Measurements from ENCODE around the gene FHIT.
"Not testable (repeated sequence)": the region's sequence is repeated elsewhere in the genome, so short reads cannot be mapped to it uniquely, and the experiment has no call there.

The FHIT gene

DNA sequence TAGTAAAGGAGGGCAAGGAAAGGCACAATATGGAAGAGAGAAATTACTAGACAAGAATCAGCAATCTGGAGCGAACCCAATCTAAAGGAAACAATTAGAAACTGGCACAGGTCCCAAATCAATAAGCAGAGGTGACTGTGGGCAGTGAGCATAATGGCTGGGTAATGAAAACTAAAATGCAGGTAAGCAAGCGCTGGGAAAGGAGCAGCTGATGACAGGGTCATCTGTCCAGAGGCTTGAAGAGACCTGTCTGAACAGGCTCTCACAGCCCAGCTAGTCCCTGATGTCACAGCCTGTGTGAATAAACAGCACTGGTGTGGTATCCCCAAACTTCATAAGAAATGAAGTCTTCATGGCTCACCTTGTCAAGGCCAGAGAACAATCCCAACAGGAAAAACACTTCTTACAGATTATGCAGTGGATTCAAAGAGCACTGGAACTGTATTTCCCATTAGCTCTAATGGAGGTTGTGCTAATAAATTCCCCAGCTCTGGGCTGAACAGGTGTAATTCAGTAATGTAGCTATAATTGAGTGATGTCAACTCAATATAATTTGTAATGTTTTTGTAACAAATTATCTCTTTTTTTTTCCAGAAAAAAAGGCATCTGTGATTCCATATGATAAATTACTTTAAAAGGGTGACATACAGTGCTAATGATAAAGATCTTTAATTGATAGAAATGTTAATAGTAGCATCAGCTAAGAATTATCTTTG, 197.3 kb downstream of the FHIT start:
- DNase-seq: no peak

DNA sequence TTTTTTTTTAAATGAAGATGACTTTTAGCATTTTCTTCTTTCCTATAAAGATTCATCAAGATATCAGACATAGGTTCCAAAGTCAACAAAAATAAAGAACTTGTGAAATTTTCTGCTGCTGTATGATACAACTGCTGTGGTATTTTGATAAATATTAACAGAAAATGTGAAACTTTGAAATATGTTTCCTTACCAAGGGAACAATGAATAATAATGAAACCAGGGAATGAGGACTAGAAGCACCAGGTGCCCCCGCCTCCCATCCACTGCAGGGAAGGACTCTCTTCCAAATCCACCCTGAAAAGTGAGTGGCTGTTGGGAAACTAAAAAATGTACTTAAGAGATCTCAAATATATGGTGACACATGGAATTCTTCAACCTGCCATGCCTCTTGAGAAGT, 198.4 kb downstream of the FHIT start:
- DNase-seq: no peak

DNA sequence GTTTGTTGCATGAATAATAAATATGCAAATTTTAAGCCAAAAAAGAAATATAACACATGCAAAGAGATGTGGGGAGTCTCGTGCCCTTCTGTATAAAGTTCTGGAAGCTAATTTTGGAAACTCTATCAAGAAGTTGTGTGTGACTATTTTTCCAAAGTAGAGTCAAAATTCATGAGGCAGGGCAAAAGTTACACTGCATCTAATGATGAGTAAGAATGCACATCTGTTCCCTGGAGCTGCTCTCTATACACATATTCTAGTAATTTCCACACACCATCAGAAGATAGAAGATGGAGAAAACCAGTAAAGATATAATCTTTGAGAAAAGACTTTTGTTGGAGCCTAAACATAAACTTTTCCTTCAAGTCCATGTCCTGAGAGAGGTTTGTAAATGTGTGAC, 199.6 kb downstream of the FHIT start:
- no peak for DNase-seq

DNA sequence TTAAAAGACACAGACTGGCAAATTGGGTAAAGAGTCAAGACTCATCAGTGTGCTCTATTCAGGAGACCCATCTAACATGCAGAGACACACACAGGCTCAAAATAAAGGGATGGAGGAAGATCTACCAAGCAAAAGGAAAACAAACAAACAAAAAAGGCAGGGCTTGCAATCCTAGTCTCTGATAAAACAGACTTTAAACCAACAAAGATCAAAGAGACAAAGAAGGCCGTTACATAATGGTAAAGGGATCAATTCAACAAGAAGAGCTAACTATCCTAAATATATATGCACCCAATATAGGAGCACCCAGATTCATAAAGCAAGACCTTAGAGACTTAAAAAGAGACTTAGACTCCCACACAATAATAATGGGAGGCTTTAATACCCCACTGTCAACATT, 206.1 kb downstream of the FHIT start:
- DNase-seq: not testable (repeated sequence)

DNA sequence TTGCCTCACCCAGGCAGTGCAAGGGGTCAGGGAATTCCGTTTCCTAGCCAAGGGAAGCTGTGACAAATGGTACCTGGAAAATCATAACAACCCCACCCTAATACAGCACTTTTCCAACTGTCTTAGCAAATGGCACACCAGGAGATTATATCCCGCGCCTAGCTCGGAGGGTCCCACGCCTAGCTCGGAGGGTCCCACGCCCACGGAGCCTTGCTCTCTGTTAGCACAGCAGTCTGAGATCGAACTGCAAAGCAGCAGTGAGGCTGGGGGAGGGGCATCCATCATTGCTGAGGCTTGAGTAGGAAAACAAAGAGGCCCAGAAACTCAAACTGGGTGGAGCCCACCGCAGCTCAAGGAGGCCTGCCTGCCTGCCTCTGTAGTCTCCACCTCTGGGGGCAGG, 208.1 kb downstream of the FHIT start:
- no peak for DNase-seq

DNA sequence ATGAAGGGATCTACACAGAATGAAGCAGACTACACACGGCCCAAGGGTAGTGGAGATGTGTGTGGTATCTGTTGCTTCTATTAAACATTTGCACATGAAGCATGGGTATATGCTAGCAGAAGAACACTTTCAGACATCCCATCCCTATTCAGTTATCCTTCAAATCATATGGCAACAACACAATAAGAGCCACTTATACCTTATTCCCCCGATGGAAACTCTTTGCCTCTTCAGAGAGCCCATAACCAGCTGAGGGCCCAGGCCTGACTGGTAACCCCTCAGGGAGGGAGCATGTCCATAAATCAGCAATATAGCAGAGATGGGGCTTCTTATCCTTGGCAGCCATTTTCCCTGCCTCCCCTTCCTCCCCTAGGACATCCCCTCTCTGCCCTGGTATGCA, 210.6 kb downstream of the FHIT start:
- no peak for DNase-seq

DNA sequence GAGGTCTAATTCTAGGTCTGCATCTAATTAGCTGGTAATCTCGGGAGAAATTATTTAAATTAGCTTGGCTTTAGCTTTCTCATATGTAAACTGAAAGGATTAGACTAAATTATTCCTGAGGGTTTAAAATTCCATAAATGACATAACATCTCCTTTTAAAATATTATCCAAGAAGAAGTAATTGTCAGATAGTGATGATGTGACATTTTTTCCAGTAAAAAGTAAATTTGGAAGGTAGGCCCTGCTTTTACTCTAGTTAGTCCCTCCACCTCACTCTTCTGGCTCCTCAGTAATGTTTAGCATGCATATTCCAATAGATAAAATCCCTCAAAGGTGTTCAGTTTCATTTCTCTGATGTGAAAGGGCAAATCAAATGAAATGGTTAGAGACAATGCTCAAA, 215.7 kb downstream of the FHIT start:
- no peak for DNase-seq

DNA sequence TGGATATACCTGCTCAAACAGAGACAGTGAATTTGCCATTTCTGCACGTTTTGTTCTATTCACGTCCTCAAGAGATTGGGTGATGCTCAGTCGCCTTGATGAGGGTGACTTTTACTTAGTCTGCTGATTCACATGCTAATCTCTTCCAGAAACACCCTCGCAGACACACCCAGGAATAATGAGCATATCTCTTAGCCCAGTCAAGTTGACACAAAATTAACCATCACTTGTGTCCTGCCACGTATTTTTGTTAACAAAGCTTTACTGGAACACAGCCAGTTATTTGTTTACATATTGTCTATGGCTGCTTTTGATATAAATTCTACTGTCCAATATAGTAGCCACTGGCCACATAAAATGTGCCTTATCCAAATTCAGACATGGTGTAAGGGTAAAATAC, 218.3 kb downstream of the FHIT start:
- no peak for DNase-seq

DNA sequence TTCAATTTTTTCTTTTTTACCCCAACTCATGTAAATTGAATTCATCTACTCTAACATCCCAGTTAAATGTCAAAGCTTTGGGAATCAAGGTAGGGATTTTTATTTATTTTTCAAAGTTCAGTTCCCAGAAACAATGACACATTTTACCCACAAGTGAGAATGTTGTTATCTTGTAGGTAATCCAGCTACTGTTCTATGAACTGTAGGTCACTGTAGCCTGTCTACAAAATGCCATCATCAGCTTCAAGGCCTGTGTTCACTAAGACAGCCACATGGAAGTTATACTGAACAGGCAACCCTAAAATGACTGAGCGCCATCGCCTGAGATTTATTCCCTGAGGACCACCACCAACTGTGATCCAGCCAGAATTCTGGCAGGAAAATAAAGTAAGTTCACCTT, 219.7 kb downstream of the FHIT start:
- no peak for DNase-seq

DNA sequence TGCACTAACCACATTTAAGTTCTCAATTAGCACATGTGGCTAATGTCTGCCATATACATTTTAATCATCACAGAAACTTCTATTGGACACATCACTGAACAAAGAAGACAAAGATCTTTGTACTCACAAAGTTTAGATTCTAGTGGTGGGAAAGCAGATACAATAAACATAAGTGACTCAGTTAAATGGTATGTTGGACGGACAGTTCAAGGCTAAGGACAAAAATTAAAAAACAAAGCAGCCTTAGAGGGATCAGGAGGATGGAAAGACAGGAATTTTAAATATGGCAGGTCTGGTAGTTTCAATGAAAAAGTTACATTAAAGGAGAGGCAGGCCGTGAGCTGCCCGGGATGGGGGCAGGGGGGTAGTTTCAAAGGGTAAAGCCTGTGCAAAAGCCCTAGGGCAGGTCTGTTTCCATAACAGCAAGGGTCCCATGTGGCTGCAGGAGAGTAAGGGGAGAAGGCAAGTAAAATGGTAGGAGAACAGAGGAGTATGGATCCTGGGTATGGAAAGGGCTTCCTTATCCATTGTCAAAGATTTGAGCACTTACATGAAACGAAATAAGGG, 220.7 kb downstream of the FHIT start:
- DNase-seq: no peak

DNA sequence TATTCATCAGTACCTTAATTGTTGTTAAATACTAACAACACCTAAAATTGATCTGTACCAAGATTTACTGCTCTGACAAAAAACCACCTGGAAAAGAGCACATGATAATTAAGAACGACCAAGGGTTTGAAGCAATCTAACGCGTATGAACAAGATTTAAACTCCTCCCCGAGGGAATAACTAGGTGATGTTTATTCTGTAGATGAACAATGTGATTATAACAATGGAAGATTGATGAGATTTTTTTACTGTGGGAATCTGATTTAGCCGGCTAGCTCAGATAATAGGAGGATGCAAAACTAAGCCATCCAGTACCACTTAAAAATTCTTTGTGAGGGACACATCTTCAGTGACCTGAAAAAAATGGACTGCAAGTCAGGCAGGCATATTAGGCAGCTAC, 222.1 kb downstream of the FHIT start:
- no peak for DNase-seq

DNA sequence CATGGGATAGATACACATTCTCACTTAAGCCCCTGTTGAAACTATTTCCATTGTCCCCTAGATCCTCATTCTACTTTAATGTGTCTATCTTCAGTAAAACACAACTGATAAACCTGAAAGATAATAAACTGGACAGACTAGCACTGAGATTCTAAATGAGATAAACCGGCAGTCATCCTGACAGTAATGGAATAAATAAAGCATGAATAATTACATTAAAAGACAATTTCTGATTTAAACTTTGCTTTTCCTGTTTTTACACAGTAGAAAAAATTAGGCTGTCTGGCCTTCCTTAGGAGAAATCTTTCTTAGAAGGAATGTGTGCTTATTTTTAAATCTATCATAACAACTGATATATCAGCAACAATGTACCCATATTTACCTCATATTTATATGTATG, 232.4 kb downstream of the FHIT start:
- DNase-seq: no peak

DNA sequence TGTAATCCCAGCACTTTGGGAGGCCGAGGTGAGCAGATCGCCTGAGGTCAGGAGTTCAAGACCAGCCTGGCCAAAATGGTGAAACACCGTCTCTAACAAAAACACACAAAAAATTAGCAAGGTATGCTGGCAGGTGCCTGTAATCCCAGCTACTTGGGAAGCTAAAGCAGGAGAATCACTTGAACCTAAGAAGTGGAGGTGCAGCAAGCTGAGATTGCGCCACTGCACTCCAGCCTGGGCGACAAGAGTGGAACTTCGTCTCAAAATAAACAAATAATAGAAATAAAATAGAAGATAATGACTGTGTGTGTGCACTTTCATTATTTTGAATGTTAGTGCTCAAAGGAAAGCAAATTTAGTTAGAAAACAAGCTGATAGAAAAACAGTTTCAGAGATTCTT, 234.2 kb downstream of the FHIT start:
- not testable (repeated sequence) for DNase-seq

DNA sequence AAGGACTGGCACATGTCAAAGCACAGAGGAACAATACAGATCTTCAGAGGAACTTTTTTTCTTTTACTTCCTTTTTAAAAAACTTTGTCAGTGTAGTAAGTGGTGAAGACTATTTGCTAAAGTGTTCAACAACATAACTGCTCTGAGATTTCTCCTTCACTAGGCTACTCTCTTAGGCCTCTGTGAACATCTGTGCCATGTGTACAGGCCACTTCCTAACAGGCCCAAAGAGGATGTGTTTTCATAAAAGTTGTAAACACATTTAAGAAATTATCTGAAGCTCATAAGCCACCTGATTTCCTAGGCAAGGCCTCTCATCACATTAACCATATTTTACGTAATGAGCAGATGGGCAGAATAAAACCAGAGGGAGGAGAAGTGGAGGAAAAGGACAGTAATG, 235.4 kb downstream of the FHIT start:
- no peak for DNase-seq

DNA sequence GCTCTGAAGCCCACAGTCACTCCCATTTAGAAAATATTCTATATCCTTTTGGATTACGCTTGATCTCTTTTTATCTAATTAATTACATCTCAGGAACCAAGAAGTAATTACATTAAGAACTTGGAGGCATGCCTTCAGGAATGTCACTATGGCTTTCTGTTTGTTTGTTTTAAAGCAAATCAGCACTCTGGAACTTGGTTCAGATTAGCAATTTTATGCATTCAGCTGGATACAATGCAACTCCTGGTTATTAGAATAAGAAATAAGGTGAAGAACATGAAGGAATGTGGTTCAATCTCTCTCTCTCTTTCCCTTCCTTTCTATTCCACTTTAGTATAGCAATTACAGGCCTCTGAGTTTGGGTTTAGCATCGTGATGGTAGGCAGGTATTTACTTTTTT, 235.8 kb downstream of the FHIT start:
- DNase-seq: no peak

DNA sequence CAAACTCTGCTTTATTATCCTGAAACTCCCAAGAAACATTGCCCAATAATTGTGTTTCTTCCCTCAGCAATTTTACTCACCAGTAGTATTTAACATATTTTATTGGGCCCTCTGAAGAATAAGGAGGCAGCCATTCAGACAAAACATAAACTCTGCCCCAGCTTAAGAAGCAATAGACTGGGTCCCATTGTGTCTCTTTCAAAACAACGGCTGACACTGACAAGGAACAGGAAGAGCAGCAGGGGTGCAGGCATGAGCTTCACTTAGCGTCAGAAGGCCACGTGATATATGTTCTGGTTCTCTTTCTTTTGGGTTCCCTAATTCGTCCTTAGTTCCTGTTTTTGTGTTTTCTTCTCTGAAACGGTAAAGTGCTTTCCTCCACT, 242.3 kb downstream of the FHIT start:
- no peak for DNase-seq

DNA sequence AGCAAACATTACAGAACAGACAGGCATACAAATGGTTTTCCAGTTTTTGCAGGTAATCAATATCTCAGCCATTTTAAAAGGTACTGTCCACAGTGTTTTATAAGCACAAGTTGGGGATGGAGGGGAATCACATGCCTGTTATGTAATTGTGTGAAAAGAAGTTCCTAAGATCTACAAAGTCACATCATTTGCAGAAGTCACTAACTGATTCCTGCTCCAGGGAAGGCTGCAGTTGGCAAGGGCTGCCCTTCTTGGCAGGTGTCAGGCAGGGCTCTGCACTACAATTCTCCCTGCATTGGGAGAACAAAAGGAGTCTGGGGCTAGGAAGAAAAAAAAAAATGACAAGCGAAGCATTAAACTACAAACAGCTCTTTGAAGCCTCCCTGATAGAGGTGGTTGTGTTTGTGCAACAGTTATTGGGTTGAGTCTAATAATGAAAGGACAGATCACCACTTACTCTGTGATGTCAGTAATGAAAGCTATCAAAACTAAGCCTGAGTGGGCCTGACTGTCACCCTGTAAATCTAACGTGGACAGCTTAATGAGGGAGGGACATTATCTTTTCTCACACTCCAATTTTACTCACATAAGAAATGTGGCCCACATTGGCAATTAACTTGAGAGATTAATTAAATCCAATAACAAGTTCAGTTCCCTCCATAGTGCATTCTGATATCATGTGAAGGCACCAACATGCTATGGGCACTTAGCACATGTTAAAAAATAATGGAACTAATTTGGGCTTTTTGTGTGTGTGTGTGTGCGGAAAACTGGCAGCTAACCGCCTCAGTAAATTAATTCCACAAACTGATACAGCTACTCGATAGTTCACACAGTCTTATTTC, 242.9 kb downstream of the FHIT start:
- DNase-seq: no peak

DNA sequence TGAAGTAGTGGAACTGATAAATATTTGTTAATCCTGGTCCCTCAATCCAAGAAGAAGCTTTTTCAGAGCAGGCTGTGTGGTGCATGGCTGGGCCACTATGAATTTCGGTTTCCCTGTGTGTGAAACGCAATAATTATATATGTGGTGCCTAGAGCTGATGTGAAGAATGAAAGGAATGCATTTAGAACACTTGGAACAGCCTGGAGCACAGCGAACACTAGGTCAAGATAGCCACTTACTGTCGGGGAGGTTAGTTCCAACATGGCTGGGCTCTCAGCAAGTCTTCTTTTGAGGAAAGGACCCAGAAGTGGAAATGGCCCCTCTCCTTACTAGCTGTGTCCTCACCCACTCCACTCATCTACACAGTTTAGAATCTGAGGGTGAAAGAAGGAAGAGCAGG, 245.7 kb downstream of the FHIT start:
- DNase-seq: no peak

DNA sequence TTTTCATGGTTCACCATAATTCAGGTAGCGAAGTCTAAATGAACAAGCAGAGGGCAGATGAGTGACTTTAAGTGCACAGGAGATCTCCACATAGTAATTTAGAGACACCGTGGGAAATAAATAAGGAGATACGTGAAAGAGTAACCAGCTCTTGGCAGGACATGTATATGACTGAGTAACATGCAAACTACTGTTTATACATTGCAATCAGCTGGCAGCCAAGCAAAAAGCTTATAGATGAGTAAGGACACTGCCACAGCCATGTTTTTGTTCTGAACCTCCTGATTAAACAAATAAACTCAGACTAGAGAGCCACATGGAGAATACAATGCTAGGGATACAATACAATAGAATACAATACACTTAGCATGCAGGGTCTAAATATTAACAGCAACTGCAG, 252.4 kb downstream of the FHIT start:
- no peak for DNase-seq

DNA sequence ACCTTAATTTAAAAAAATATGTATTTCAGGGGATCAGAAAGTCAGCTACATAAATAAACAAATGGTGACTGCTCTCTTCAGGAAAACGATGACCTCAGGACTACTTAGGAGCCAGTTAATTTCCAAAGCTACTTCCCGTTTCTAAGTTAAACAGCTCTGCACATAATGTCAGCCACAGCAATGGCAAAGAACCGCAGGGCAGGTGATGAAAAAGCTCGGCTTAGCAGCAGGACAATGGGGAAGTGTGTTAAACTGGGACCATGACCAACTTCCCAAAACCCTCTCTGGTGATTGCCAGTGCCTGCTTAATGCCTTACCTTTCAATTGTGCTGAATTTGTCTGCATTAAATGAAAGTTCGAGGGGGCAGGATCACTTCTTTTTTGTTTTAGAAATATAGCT, 258.9 kb downstream of the FHIT start:
- DNase-seq: no peak

DNA sequence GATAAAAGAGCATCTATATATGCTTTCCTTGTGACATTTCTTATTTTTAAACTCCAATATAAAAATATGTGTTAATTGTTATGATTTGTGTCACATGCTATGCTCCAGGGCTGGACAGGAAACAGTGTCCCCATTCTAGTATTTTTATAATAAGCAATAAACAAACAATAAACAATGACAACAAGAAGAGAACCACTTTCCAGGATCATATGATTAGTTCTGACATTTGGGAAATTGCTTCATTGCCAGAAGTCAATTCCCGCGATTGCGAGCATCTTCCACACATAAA, 260.9 kb downstream of the FHIT start:
- DNase-seq: no peak

DNA sequence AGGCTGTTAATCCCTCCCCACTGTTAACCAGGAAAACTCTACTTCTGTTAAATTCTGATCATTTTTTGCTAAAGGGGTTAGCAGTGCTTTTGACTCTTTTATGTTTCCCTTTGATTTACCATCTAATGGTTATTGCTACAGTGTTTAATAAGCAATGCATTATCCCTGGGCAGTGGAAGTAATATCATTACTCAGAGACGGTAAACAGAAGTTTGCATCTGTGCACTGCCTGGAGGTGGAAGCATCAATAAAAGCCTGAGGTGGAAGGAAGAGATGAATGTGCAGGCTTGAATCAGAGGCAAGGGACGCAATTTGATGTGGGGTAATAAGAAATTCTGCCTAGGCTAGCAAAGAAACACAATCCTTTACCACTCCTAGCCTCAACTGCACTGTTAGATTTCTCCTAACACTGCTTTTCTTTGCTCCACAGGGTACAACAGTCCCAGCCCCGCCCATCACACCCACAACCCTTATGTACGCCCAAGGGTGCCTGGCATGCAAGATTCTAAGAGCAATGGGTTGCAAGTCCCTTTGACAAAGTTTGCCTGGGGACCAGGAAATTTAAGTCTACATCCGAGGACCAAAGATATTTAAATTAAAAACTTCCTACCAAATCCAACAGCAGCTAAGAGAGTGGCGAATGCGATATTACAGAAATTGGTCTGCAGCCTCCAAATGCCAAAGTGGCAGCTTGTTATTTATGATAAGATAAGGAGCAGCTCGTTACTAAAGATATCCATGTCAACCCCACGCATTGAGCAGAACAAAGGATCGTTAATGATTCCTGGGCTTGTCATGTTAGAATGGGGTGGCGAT, 261.4 kb downstream of the FHIT start:
- DNase-seq: no peak

DNA sequence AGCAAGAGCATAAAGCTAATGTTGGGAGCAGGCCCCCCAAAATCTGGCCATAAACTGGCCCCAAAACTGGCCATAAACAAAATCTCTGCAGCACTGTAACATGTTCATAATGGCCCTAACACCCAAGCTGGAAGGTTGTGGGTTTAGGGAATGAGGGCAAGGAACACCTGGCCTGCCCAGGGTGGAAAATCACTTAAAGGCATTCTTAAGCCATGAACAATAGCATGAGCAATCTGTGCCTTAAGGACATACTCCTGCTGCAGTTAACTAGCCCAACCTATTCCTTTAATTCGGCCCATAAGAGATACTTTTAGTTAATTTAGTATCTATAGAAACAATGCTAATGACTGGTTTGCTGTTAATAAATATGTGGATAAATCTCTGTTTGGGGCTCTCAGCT, 264.1 kb downstream of the FHIT start:
- DNase-seq: not testable (repeated sequence)

DNA sequence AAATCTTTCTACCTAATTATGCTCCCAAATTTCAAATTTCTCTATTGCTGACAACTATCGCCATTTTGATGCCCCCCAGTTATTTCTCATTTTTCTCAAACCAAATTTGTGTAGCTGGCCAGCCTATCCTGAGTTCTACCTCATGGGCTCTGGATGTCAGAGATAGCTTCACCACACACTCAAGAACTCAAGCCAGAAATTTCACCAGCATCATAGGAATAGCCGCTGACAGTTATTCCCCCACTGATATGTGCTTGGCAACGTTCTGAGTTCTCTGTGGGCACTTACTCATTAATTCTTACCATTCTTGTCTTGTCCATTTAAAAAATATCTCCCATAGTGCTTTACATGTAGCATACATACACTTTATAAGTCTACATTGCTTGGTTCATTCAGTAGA, 264.7 kb downstream of the FHIT start:
- DNase-seq: no peak

Measured in activated CD4-positive, CD25-positive, alpha-beta regulatory T cell (primary cell).